Measurements from ENCODE around the gene POU6F2.

POU6F2 gene

GRCh38 chr7:39145935-39146334 is 168.2 kb downstream of the POU6F2 start:
- TF ChIP-seq POLR2AphosphoS5 (IDR thresholded peaks at IDR 0.05; ENCODE audit: low read depth): no peak
- no peak for TF ChIP-seq SPI1 (IDR thresholded peaks at IDR 0.05; ENCODE audit: borderline replicate concordance, low read depth)
- TF ChIP-seq, protein P1, sequence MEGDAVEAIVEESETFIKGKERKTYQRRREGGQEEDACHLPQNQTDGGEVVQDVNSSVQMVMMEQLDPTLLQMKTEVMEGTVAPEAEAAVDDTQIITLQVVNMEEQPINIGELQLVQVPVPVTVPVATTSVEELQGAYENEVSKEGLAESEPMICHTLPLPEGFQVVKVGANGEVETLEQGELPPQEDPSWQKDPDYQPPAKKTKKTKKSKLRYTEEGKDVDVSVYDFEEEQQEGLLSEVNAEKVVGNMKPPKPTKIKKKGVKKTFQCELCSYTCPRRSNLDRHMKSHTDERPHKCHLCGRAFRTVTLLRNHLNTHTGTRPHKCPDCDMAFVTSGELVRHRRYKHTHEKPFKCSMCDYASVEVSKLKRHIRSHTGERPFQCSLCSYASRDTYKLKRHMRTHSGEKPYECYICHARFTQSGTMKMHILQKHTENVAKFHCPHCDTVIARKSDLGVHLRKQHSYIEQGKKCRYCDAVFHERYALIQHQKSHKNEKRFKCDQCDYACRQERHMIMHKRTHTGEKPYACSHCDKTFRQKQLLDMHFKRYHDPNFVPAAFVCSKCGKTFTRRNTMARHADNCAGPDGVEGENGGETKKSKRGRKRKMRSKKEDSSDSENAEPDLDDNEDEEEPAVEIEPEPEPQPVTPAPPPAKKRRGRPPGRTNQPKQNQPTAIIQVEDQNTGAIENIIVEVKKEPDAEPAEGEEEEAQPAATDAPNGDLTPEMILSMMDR (IDR thresholded peaks at IDR 0.05; ENCODE audit: insufficient read depth, low read length): no peak
- TF ChIP-seq GABPA (IDR thresholded peaks at IDR 0.05; ENCODE audit: low read depth): no peak
- TF ChIP-seq REST (IDR thresholded peaks at IDR 0.05; ENCODE audit: insufficient replicate concordance, low read depth): no peak
- Histone ChIP-seq H3K4me3 (replicated peaks; ENCODE audit: insufficient read depth, low read length) (no peak overlapping the region), H3K27me3 (ENCODE audit: insufficient read depth, poor library complexity, severe bottlenecking) (peaks cover 2% of the 10 kb centered on the region), H3K27ac (replicated peaks) (no peak overlapping the region)
- DNase-seq (ENCODE audit: low read depth in 1 of 2, low spot score in 1 of 2): no peak

DNA sequence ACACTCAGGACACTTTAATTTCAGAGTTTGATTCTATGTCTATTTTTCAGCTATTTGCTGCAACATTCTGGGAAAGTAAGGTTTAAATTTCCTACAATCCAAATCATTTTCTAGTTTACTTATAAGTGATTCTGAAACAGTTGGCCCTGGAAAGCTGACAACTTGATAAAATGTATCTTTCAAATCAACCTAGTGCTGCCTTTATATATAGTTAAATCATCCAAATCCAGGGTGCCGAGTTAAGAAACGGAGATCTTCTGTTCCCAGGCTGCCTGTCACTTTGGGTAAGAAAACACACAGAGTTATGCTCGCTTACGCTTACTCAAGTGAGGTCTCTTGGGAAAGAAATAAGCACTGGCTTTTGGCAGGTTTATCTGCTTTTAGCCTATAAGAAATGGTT is 175.0 kb downstream of the POU6F2 start:
- Histone ChIP-seq H3K27me3 (ENCODE audit: insufficient read depth, poor library complexity, severe bottlenecking) (peaks cover 3% of the 10 kb centered on the region), H3K4me3 (replicated peaks; ENCODE audit: insufficient read depth, low read length) (no peak overlapping the region), H3K27ac (replicated peaks) (no peak overlapping the region)
- no peak for TF ChIP-seq REST (IDR thresholded peaks at IDR 0.05; ENCODE audit: insufficient replicate concordance, low read depth)
- TF ChIP-seq SPI1 (IDR thresholded peaks at IDR 0.05; ENCODE audit: borderline replicate concordance, low read depth): no peak
- no peak for TF ChIP-seq GABPA (IDR thresholded peaks at IDR 0.05; ENCODE audit: low read depth)
- TF ChIP-seq, protein P1 (IDR thresholded peaks at IDR 0.05; ENCODE audit: insufficient read depth, low read length): no peak
- no peak for TF ChIP-seq POLR2AphosphoS5 (IDR thresholded peaks at IDR 0.05; ENCODE audit: low read depth)
- DNase-seq (ENCODE audit: low read depth in 1 of 2, low spot score in 1 of 2): no peak

DNA sequence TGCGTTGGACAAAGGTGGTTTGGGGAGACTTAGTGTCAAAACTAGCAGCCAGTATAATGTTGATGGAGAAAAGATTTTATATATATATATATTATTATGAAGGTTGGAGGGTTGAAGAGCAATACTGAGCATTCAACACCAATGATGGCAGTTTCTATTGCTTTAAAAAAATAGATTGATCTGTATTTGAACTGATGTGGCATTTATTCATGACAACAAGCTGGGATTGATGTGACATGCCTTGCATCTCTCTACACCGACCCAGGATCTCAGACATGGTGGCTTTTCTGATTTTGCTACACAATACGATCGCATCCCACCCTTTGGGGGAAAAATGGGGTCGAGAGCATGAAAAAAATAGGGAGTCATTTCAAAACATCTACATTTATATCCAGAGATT is 175.4 kb downstream of the POU6F2 start:
- TF ChIP-seq GABPA (IDR thresholded peaks at IDR 0.05; ENCODE audit: low read depth) (no peak), SPI1 (IDR thresholded peaks at IDR 0.05; ENCODE audit: borderline replicate concordance, low read depth) (no peak)
- no peak for DNase-seq (ENCODE audit: low read depth in 1 of 2, low spot score in 1 of 2)
- no peak overlapping the region for H3K27ac ChIP-seq (replicated peaks)
- peaks cover 3% of the 10 kb centered on the region for H3K27me3 ChIP-seq (ENCODE audit: insufficient read depth, poor library complexity, severe bottlenecking)
- no peak overlapping the region for H3K4me3 ChIP-seq (replicated peaks; ENCODE audit: insufficient read depth, low read length)

- peaks cover 3% of the 10 kb centered on the region for H3K27me3 ChIP-seq (ENCODE audit: insufficient read depth, poor library complexity, severe bottlenecking)
- H3K4me3 ChIP-seq (replicated peaks; ENCODE audit: insufficient read depth, low read length): no peak overlapping the region
- H3K27ac ChIP-seq (replicated peaks): no peak overlapping the region
- TF ChIP-seq SPI1 (IDR thresholded peaks at IDR 0.05; ENCODE audit: borderline replicate concordance, low read depth) (no peak), GABPA (IDR thresholded peaks at IDR 0.05; ENCODE audit: low read depth) (no peak)
- TF ChIP-seq, protein P1 (IDR thresholded peaks at IDR 0.05; ENCODE audit: insufficient read depth, low read length): no peak
- DNase-seq (ENCODE audit: low read depth in 1 of 2, low spot score in 1 of 2): no peak
Observed at GRCh38 chr7:39153647-39154046, 175.9 kb downstream of the POU6F2 start.

All from HL-60 (cell line).